Progenitor cell of endocrine pancreas (in vitro differentiated cells): ENCODE data around the gene ATP1A2. TPM values are rescaled to one million over a fixed set of nuclear protein-coding genes. Genes with fewer than 3 reads are reported as not detected.

Source experiments
- DNase-seq: peaks from one replicate; pipeline ENCODE4 v3.0.0; 2021; ENCODE audit warnings: low spot score; ENCODE audit not compliant: unreplicated experiment
- H3K27ac Mint-ChIP-seq: 2 replicates; pipeline ENCODE4 v1.8.0; 2021; ENCODE audit warnings: mild to moderate bottlenecking, moderate library complexity, mixed read lengths
- H3K27me3 Mint-ChIP-seq: 2 replicates; pipeline ENCODE4 v1.8.0; 2021; ENCODE audit warnings: mixed read lengths
- H3K36me3 Mint-ChIP-seq: 2 replicates; pipeline ENCODE4 v1.8.0; 2022; ENCODE audit warnings: mixed read lengths; ENCODE audit not compliant: insufficient read depth
- H3K4me1 Mint-ChIP-seq: 2 replicates; pipeline ENCODE4 v1.8.0; 2021; ENCODE audit warnings: low read depth, mixed read lengths
- H3K4me3 Mint-ChIP-seq: 2 replicates; pipeline ENCODE4 v1.8.0; 2021; ENCODE audit warnings: low read depth, mild to moderate bottlenecking, moderate library complexity, mixed read lengths
- H3K9me3 Mint-ChIP-seq: 2 replicates; pipeline ENCODE4 v1.8.0; 2021; ENCODE audit warnings: low read depth, mixed read lengths
- CTCF ChIP-seq: fragments of 200-600 bp; sonication (generic); IDR thresholded peaks from one replicate; pipeline ENCODE4 v1.5.0; 2021; ENCODE audit warnings: antibody characterized with exemption, mild to moderate bottlenecking; ENCODE audit not compliant: unreplicated experiment
- long read RNA-seq: library from polyadenylated mRNA; unstranded; transcript quantifications from one replicate; pipeline ENCODE4 v2.0.0, GENCODE V29; 2020
- total RNA-seq: library from RNA; stranded (reverse); gene quantifications from 2 replicates; pipeline ENCODE4 v1.2.1, GENCODE V29; 2021

ATP1A2 gene
- 0.11 TPM in 1 of 2 replicates, not detected in the other for total RNA-seq
- long read RNA-seq = 0 reads

GRCh38 chr1:160115545-160116282 is at the start of gene ATP1A2:
TSS of gene ATP1A2 (plus strand) at chr1:160115759. CDS start at chr1:160115862, 103 bp downstream.
- H3K4me1 Mint-ChIP-seq = peaks cover 2% of the 10 kb centered on the region
- no peaks in the 10 kb centered on the region for H3K9me3 Mint-ChIP-seq
- no peak for DNase-seq
- no peaks in the 10 kb centered on the region for H3K36me3 Mint-ChIP-seq
- peaks cover 48% of the 10 kb centered on the region for H3K27me3 Mint-ChIP-seq
- H3K4me3 Mint-ChIP-seq = no peak within 1 kb of the TSS
- no peak for TF ChIP-seq CTCF
- no peak within 1 kb of the TSS for H3K27ac Mint-ChIP-seq

- no peak for TF ChIP-seq CTCF
- no peaks in the 10 kb centered on the region for H3K9me3 Mint-ChIP-seq
- H3K27me3 Mint-ChIP-seq = peaks cover 69% of the 10 kb centered on the region
- no peak overlapping the region for H3K4me3 Mint-ChIP-seq
- no peak overlapping the region for H3K27ac Mint-ChIP-seq
- H3K4me1 Mint-ChIP-seq = peaks cover 14% of the 10 kb centered on the region
- no peak for DNase-seq
- no peaks in the 10 kb centered on the region for H3K36me3 Mint-ChIP-seq
Observed at GRCh38 chr1:160066829-160067745, 48.5 kb upstream of the ATP1A2 start.

DNA sequence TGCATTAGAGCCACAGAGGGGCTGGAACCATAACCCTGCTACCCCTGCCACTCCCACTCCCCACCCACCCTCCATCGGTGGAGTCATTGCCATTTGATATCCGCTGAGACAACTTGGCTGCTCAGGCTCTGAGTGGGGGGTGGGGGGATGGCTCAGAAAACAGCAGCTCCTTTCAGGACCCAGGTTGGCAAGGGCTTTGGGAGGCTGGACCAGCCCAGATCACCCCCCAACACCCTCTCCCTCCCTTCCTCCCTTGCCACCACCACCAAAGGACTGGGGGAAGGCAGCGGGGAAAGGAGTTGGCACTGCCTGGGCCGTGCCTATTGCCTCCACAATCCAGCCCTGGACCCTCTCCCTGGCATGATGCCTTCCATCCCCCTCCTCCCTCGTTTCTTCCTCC is 47.3 kb upstream of the ATP1A2 start:
- H3K4me3 Mint-ChIP-seq = no peak overlapping the region
- H3K27ac Mint-ChIP-seq = no peak overlapping the region
- no peak for DNase-seq
- no peaks in the 10 kb centered on the region for H3K9me3 Mint-ChIP-seq
- no peaks in the 10 kb centered on the region for H3K36me3 Mint-ChIP-seq
- peaks cover 78% of the 10 kb centered on the region for H3K27me3 Mint-ChIP-seq
- H3K4me1 Mint-ChIP-seq = peaks cover 14% of the 10 kb centered on the region
- TF ChIP-seq CTCF = no peak

- peak within 1 kb of the TSS; percentile 95 for H3K4me3 Mint-ChIP-seq
- no peaks in the 10 kb centered on the region for H3K36me3 Mint-ChIP-seq
- no peak for TF ChIP-seq CTCF
- DNase-seq = no peak
- no peaks in the 10 kb centered on the region for H3K9me3 Mint-ChIP-seq
- H3K27ac Mint-ChIP-seq = no peak within 1 kb of the TSS
- H3K27me3 Mint-ChIP-seq = peaks cover 77% of the 10 kb centered on the region
- peaks cover 14% of the 10 kb centered on the region for H3K4me1 Mint-ChIP-seq
Observed at GRCh38 chr1:160069460-160070231, 45.9 kb upstream of the ATP1A2 start, which contains the start of gene KCNJ10. TSS of gene KCNJ10 (minus strand) at chr1:160070160. CDS start at chr1:160042532, 27,628 bp downstream.
